ENCODE measurements around the gene TMSB15A.
"Not testable (repeated sequence)": the region's sequence is repeated elsewhere in the genome, so short reads cannot be mapped to it uniquely, and the experiment has no call there.

The TMSB15A gene

GRCh38 chrX:102515975-102516941 is at the start of gene TMSB15A:
Gene TMSB15A, minus strand, starts transcription at chrX:102516739.
- peak within 1 kb of the TSS; percentile 39 for H3K4me3 ChIP-seq (ENCODE audit: low read depth, low read length)

- H3K4me3 ChIP-seq (ENCODE audit: low read depth, low read length), result no peak overlapping the region
Observed at GRCh38 chrX:102560423-102561068, 44.0 kb upstream of the TMSB15A start.

- no peak overlapping the region for H3K4me3 ChIP-seq (ENCODE audit: low read depth, low read length)
Observed at GRCh38 chrX:102558607-102559006, 42.1 kb upstream of the TMSB15A start.

GRCh38 chrX:102548231-102548630 is 31.7 kb upstream of the TMSB15A start:
- H3K4me3 ChIP-seq (ENCODE audit: low read depth, low read length), result no peak overlapping the region

- H3K4me3 ChIP-seq (ENCODE audit: low read depth, low read length), result no peak overlapping the region
Observed at GRCh38 chrX:102546828-102547493, 30.4 kb upstream of the TMSB15A start.

- not testable (repeated sequence) for H3K4me3 ChIP-seq (ENCODE audit: low read depth, low read length)
Observed at GRCh38 chrX:102546175-102546574, 29.6 kb upstream of the TMSB15A start.

GRCh38 chrX:102535958-102536357 is 19.4 kb upstream of the TMSB15A start:
- no peak overlapping the region for H3K4me3 ChIP-seq (ENCODE audit: low read depth, low read length)

GRCh38 chrX:102517326-102517725 is 787 bp upstream of the TMSB15A start:
- no peak overlapping the region for H3K4me3 ChIP-seq (ENCODE audit: low read depth, low read length)

GRCh38 chrX:102514536-102514935 is 2.0 kb downstream of the TMSB15A start:
- H3K4me3 ChIP-seq (ENCODE audit: low read depth, low read length), result no peak overlapping the region

GRCh38 chrX:102498732-102499131 is 17.8 kb downstream of the TMSB15A start:
- H3K4me3 ChIP-seq (ENCODE audit: low read depth, low read length), result no peak overlapping the region

- no peak overlapping the region for H3K4me3 ChIP-seq (ENCODE audit: low read depth, low read length)
Observed at GRCh38 chrX:102491766-102492165, 24.8 kb downstream of the TMSB15A start.

- not testable (repeated sequence) for H3K4me3 ChIP-seq (ENCODE audit: low read depth, low read length)
Observed at GRCh38 chrX:102478765-102479164, 37.8 kb downstream of the TMSB15A start.

- not testable (repeated sequence) for H3K4me3 ChIP-seq (ENCODE audit: low read depth, low read length)
Observed at GRCh38 chrX:102471762-102472220, 44.7 kb downstream of the TMSB15A start, which contains the start of gene TCP11X2. Gene TCP11X2, minus strand, starts transcription at chrX:102471812.

GRCh38 chrX:102470215-102470614 is 46.3 kb downstream of the TMSB15A start:
- not testable (repeated sequence) for H3K4me3 ChIP-seq (ENCODE audit: low read depth, low read length)
